ENCODE results near the gene C2orf74.
"Not testable (repeated sequence)": the region's sequence is repeated elsewhere in the genome, so short reads cannot be mapped to it uniquely, and the experiment has no call there.

Gene C2orf74

GRCh38 chr2:61161888-61162287 lies at the start of gene C2orf74:
Gene C2orf74, plus strand, starts transcription at chr2:61162188. Its CDS starts 327 bp downstream, at chr2:61162515.
- DNase-seq = no peak

- no peak for DNase-seq
These were observed 47.8 kb upstream of the C2orf74 start for GRCh38 chr2:61114147-61114546.

GRCh38 chr2:61116302-61116701 lies 45.7 kb upstream of the C2orf74 start:
- no peak for DNase-seq

GRCh38 chr2:61117534-61117933 lies 44.5 kb upstream of the C2orf74 start:
- peak; percentile 52 for DNase-seq

GRCh38 chr2:61125123-61125710 lies 36.8 kb upstream of the C2orf74 start:
- no peak for DNase-seq

GRCh38 chr2:61125798-61126197 lies 36.2 kb upstream of the C2orf74 start:
- no peak for DNase-seq

- not testable (repeated sequence) for DNase-seq
These were observed 33.9 kb upstream of the C2orf74 start for GRCh38 chr2:61128122-61128521.

GRCh38 chr2:61134141-61134540 lies 27.8 kb upstream of the C2orf74 start:
- no peak for DNase-seq

GRCh38 chr2:61135510-61135909 lies 26.5 kb upstream of the C2orf74 start:
- peak; percentile 31 for DNase-seq

GRCh38 chr2:61138859-61139258 lies 23.1 kb upstream of the C2orf74 start:
- no peak for DNase-seq

- DNase-seq = no peak
These were observed 20.8 kb upstream of the C2orf74 start for GRCh38 chr2:61141151-61141550.

- peak; percentile 98 for DNase-seq
These were observed 17.2 kb upstream of the C2orf74 start for GRCh38 chr2:61144697-61145268.

- no peak for DNase-seq
These were observed 16.0 kb upstream of the C2orf74 start for GRCh38 chr2:61145990-61146389.

- not testable (repeated sequence) for DNase-seq
These were observed 13.9 kb upstream of the C2orf74 start for GRCh38 chr2:61148091-61148490.

- no peak for DNase-seq
These were observed 12.9 kb upstream of the C2orf74 start for GRCh38 chr2:61149074-61149473.

GRCh38 chr2:61151436-61151835 lies 10.6 kb upstream of the C2orf74 start:
- peak; percentile 35 for DNase-seq

- DNase-seq = no peak
These were observed 4.5 kb upstream of the C2orf74 start for GRCh38 chr2:61157371-61158003.

- no peak for DNase-seq
These were observed 3.5 kb upstream of the C2orf74 start for GRCh38 chr2:61158356-61158955.

GRCh38 chr2:61162721-61163120 lies 733 bp downstream of the C2orf74 start:
- DNase-seq = no peak

- not testable (repeated sequence) for DNase-seq
These were observed 3.1 kb downstream of the C2orf74 start for GRCh38 chr2:61165082-61165481.

GRCh38 chr2:61165946-61166345 lies 4.0 kb downstream of the C2orf74 start:
- no peak for DNase-seq

- no peak for DNase-seq
These were observed 5.6 kb downstream of the C2orf74 start for GRCh38 chr2:61167579-61167978.

GRCh38 chr2:61172671-61173070 lies 10.7 kb downstream of the C2orf74 start:
- DNase-seq = no peak

- DNase-seq = no peak
These were observed 11.1 kb downstream of the C2orf74 start for GRCh38 chr2:61173116-61173515.

All from fibroblast of skin of right quadriceps (primary cell).